ENCODE measurements around the gene EARS2. TPM values are rescaled to one million over a fixed set of nuclear protein-coding genes. Genes with fewer than 3 reads are reported as not detected.
"Not testable (repeated sequence)": the region's sequence is repeated elsewhere in the genome, so short reads cannot be mapped to it uniquely, and the experiment has no call there.

Gene EARS2
- polyA plus RNA-seq, 5 donors = 21.4 to 29.3 (median 23.7) TPM

DNA sequence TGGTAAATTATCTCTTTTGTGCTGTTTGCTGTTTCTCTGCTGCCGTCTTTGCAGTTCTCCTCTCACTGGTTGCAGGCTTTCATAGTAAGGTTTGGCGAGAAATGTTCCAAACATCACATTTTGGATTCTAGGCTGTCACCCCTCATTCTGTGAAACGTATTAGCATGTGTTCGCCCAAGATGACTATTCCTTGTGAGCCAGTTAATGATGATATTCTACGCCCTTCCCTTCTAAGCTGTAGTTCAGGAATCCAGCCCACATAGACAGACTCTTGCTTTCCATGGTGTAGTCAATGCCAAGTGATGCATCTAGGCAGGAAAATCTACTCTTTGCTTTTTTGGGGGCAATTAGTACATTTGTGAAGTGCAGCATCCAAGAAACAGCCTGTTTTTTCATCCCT lies 14.7 kb upstream of the EARS2 start:
- DNase-seq = no peak

DNA sequence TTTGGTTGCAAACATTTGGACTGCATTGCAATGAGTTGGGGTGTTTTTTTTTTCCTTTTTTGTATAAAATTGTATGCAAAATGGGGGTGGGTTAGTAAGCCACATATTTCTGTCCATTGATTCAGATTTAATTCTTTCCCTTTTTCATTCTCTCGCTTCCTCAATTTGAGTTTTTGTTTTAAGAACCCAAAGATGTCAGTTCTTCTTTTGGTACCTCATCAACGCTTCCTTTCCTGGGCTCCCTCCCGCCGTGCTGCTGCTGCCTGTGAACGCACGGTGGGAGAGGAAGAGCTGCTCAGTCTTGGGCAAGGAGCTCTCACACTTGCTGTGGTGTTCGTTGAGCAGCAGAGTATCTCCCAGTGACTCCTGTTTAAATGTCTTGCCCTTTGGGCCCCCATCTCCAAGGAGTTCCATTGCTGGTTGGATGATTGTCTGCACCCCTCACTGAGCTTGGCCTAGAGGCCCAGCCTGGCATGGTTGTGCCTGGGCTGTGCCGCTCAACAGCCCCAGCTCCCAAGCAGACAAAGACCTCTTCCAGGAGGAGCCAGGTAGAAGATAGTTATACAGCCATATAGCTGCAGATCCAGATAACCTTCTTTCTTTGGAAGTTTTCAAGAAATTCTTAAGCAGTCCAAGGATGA lies 14.0 kb upstream of the EARS2 start:
- no peak for DNase-seq

DNA sequence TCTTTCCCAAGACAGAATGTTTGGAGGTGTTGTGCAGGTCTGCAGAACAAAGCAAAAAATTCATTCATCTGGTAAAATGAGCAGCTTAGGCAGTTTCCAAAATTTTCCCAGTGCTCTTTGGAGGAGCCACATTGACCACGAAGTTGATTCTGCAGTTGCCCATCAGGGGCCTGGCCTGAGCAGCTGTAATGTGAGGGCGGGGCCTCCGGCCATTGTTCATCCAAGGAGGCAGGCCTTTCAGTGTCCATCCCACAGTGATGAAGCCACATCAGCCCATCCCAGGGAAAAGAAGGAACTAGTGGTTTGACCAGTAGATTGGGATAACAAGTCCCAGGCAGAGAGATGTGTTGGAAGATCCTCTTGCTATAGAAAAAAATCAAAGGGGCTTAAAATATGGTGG lies 10.5 kb upstream of the EARS2 start:
- no peak for DNase-seq

DNA sequence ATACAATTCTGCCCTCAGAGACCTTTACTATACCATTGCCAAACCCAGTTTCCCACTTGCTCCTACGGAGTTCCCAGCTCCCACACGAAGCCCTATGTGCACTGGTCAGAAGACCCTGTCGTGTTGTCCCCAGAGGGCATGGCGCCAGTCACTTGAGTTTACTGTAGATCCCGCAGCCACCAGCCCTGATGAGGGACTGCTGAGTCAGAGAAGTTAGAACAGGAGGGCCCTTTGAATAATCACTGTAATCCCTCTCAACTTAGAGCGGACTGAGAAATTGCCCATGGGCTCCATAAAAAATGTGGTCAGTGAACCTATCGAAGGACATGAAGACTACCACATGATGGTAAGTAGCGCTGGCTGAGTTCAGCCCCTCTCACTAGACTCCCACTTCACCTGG lies 9.6 kb upstream of the EARS2 start:
- no peak for DNase-seq

DNA sequence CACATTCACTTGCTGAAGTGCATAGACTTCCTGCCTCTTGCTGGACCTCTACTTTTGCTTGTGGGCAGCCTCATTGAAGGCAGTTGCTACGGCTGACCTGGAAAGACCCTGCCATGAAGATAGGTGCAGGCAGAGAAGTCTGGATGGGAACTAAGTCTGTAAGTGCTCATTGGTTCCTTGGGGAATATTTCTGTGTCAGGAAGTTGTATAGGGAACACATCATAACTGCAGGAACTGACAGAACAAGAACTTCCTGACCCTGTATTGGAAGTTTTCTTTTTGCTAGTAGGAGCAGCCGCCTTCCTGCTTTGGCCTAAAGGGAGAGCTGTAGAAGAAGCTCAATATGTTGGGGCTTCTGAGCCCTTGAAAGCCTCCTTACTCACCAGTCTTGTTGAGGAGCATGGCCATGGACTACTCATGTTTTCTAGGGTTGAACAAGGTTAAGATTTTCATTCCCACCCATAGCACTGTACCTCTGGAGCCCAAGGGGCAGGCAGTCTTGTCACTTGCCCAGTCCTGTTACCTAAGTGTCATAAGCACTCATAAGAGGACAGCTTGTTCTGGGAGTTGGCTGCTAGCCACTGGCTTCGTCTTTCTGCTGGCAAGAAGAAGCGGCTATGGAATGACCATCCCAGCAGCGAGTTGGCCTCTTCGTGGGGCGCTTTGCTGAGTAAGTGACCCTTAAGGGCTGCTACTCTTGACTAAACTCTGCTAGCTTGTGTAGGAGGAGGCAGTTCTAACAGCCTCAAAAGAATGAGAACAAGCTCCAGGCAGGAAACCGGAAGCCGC lies 7.6 kb upstream of the EARS2 start:
- no peak for DNase-seq

DNA sequence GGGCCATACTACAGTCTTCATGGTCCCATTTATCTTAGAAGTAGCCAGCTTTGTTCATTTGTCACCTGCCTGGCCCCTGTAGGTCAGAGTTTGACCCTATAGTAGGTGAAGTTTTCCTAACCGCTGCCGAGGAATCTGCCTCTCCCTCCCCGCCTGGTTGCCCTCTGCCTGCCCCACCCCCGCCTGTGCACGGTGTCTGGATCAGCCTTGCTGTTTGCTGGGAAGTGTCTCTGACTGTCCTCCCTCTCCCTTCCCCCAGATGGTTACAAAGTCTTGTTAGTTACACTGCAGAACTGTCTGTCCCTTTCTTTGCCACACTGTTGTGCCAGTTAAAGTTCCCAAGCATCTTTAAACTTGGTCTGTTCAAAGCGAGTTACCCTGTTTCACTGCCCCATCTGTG lies 6.0 kb upstream of the EARS2 start:
- no peak for DNase-seq

DNA sequence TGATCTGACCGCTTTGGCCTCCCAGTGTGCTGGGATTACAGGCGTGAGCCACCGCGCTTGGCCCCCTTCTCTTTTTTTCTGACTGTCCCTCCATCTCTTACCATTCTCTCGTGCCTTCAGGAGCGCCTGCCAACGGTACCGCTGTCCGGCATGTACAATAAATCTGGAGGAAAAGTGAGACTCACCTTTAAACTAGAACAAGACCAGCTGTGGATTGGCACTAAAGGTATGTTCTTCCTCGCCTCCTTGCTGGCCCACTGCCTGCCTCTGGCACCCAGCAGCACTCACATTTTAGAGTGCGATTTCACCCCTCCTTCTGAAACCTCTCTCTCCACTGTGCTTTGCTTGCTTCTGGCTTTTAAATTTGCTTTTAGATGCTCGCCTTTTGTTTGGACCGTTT lies 5.4 kb upstream of the EARS2 start:
- DNase-seq = no peak

DNA sequence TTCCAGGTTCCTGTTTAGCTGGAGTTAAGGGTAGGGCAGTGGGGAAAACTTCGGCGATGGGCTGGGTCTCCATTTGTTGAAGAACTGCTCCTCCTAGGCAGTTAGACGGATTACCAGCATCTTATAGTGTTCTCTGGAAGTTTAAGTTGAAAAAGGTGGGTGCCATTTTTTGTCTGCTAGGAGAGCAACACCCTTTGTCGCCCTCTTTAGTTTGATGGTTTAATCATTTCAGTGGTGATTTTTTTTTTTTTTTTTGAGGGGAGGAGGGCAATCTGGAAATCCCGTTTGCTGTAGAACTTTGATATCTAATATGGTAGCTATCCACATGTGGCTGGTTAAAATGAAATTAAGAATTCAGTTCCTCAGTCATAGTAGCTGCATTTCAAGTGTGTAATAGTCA lies 4.4 kb upstream of the EARS2 start:
- no peak for DNase-seq

DNA sequence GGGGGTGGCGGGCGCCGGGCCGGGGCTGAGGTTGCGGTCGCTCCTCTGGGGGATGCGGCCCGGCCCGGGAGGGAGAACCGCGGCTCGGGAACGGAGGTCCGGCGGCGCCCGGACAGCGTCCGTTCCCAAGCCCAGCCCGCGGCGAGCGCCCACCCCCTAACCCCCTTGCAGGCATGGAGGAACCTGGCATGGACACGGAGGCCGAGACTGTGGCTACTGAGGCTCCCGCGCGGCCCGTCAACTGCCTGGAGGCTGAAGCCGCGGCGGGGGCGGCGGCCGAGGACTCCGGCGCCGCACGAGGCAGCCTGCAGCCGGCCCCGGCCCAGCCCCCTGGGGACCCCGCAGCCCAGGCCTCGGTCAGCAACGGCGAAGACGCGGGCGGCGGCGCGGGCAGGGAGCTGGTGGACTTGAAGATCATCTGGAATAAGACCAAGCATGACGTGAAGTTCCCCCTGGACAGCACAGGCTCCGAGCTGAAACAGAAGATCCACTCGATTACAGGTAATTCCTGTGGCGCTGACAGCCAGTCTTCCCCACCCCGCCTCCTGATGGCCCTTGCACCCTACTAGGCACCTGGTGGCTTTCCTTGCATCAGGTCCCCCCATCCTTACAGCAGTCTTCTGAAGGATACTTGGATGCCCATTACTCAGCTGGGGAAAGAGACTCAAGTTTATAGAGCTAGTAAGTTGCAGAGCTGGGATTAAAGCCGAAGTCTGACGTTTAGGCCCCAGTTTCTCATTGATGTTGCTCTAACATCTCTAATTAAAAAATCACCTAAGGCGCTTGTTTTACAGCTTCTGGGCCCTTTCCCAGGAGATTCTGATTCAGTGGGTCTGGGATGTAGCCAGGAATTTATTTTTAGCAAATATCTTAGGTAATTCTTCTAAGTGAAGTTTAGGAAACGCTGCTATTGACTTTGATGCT lies 891 bp upstream of the EARS2 start:
- DNase-seq = peak in 1 of 2 donors; percentile 10

DNA sequence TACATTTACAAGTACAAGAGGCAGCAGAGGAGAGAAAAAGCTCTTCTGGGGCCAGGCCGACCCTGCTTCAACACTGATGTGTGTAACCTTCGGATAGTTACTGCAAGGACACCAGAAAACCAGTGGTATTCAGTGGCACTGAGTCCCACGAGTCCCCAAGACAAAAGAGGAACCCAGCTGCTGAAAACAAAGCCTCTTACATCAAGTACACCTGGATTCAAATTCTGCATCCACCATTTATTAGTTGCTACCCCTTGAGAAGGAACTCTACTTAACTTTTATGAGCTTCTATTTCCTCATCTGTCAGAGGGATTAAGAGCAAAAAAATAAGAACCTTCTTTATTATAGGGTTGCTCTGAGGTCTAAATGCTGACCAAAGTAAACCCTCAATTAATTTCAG lies 2.6 kb downstream of the EARS2 start:
- DNase-seq = no peak

DNA sequence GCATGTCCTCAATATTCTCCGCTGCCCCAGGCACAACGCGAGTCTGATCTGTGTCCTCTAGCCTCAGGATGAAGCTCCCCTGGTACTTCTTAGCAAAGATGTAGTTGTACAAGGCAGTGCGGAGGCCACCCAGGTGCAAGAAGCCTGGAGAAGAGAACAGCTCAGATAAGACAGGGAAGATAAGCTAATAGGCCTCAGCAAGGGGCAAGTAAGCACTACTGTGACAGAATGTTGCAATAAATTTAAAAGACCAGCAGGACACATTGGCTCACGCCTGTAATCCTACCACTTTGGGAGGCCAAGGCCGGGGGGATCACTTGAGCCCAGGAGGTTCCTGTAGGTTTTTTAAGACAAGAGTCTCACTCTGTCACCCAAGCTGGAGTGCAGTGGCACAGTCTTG lies 5.0 kb downstream of the EARS2 start:
- no peak for DNase-seq

DNA sequence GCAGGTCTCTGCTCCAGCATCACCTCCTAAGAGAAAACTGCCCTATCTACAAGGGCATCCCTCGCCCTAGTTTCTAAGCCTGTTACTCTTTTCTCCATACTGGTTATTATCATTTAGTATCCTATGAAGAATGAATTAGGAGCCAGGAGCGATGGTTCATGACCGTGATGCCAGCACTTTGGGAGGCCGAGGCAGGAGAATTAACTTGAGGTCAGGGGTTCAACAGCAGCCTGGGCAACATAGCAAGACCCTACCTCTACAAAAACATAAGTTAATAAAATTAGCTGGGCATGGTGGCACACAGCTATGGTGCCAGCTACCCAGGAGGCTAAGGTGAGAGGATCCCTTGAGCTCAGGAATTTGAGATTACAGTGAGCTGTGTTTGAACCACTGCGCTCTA lies 7.2 kb downstream of the EARS2 start:
- DNase-seq = no peak

DNA sequence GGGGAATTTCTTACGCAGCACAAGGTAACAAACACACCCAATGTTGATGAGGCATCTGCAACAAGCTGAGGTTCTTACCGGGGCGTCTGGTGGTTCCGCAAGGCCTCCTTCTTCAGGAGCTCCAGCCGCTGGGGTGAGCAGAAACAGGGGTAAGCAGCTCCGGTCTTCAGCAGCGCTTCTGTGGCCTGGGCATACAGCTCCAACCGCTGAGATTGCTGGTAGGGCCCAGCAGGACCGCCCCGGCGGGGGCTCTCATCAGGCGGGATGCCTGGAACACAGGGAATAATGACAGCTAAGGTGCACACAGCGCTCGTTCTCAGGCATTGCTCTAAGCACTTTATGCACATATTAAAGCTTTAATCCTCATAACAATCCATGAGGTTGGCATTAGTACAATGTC lies 12.7 kb downstream of the EARS2 start:
- DNase-seq = no peak

DNA sequence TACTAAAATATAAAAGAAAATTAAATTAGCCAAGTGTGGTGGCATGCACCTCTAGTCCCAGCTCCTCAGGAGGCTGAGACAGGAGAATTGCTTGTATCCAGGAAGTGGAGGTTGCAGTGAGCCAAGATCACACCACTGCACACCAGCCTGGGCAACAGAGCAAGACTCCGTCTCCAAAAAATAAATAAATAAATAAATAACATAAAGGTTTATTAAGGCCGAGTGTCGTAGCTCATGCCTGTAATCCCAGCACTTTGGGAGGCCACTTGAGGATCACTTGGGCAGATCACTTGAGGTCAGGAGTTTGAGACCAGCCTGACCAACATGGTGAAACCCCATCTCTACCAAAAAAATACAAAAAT lies 16.4 kb downstream of the EARS2 start:
- not testable (repeated sequence) for DNase-seq

DNA sequence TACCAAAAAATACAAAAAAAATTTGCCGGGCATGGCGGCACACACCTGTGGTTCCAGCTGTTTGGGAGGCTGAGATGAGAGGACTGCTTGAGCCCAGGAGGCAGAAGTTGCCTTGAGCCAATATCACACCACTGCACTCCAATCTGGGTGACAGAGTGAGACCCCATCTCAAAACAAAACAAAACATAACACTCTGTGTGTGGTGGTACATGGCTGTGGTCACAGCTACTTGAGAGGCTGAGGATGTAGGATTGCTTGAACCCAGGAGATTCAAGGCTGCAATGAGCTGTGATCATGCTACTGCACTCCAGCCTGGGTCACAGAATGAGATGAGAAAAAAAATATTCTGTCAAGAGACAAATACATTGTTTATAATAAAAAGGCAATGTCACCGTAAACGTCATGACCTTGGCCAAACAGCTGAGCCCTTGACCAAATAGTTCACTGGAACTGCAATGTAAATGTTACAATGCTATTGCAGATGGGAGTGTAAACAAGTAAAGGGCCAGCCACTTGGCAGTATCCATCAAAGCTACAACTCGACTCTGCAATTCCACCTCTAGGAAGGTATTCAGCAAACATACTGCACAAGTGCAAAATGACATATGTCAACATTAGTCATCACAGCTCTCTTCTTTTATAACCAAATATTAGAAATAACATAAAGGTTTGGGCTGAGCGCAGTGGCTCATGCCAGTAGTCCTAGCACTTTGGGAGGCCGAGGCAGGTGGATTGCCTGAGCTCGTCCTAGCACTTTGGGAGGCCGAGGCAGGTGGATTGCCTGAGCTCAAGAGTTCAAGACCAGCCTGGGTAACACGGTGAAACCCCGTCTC lies 16.9 kb downstream of the EARS2 start:
- DNase-seq = no peak

DNA sequence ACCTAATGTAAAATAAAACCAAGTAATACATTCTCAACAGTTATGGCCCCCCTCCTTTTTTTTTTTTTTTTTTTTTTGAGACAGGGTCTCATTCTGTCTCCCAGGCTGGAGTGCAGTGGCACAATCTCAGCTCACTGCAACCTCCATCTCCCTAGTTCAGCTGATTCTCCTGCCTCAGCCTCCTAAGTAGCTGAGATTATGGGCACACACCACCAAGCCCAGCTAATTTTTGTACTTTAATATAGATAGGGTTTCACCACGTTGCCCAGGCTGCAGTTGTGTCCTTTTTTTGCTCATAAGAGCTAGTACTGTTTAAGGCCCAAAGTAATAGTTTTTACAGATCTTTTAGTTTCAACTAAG lies 18.3 kb downstream of the EARS2 start:
- no peak for DNase-seq

DNA sequence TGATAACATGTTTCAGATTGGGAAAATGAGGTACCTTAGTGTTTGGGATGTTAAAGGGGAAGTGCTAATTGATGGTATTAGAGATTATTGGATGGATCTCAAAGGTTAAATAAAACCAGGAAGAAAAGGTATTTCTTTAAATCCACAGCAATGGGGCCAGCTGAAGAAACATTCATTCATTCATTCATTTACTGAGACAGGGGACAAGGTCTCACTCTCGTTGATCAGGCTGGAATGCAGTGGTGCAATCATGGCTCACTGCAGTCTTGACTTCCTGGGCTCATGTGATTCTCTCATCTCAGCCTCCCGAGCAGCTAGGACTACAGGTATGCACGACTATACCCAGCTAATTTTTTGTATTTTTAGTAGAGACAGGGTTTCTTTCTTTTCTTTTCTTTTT lies 19.8 kb downstream of the EARS2 start:
- no peak for DNase-seq

DNA sequence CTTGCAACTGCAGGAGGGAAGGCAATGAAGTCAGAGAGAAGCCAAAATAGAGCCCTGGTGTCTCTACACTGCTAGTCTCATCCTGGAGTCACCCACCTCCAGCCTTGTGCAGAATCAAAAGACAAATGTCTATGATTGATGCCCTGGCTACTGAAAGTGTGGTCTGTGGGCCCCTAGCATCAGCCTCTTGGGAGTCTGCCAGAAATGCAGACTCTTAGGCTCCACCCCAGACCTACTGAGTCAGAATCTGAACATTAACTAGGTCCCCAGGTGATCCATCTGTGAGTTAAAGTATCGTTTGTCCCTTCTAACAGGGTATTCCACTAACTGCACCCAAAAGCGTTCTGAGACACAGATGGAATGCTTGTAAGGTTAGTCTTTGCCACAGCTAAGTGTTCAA lies 21.2 kb downstream of the EARS2 start:
- DNase-seq = no peak

DNA sequence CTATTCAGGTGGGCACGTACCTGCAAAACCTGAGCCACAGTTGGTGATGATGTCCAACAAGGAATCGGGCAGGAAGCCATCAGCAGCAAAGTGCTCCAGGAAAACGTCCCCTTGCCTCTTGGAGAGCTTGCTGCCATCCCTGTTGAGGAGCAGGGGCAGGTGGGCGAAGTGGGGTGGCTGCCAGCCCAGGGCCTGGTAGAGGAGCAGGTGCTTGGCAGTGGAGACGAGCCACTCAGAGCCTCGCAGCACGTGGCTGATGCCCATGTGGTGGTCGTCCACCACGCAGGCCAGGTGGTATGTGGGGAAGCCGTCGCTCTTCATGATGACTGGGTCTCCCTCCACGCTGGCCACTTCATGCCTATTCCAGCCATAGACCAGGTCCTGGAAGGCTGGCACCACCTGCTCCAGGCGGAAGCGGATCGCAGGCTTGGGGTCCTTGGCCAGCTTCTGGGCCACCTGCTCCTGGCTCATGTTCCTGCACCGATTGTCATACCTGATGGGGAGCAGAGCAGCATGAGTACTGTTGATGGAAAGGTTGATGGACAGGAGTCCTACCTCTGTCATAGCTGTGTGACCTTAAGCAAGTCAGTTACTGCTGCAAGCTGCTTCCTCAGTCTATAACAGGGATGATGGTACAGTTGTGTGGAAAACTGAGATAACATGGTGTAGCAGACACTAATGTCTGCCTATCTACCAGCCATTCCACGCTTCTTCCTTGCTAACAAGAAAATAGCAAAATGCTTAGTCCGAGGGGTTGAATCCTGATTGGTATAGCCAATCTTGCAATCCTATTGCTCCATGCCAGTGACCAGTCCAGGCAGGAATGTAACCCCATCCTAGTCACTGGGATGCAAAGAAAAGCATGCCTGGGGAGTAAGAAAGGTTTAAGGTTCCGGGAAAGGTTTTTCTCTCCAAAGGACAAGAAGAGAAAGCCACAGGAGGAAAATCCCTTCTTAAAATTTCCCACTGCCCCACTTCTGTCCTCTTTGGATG lies 22.0 kb downstream of the EARS2 start:
- no peak for DNase-seq

DNA sequence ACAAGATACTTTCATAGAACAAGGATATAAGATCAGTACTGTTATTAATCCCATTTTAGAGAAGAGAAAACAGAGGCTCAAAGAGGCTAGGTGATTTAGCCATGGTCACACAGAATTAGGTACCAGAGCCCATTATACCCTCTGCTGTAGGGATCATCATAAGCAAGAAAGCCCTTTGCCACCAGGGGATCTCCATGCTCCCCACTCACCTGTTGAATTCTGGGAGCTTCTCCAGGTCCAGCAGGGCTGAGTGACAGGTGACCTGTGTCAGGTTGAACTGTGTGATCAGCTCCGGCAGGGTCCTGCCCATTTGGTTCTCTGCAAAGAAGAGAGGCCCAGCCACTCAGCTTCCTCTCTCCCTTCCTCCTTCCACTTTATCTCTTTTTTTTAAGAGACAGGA lies 24.7 kb downstream of the EARS2 start:
- no peak for DNase-seq

DNA sequence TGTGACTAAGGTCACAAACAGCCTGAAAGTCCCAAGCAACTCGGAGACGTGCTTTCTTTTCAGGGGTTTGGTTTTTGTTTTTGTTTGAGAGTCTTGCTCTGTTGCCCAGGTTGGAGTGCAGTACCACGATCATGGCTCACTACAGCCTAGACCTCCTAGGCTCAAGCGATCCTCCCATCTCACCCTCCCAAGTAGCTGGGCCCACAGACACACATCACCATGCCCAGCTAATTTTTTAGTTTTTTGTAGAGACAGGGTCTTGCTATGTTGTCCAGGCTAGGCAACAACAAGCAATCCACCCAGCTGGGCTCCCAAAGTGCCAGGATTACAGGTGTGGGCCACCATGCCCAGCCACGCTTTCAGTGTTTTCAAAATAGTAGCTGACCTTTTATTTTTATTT lies 27.1 kb downstream of the EARS2 start:
- no peak for DNase-seq
